LNCAP (cell line): Measurements from ENCODE around the gene TUBB2A.

Experiments used
- TF ChIP-seq, protein P1 (sequence below): fragments of 450-650 bp; IDR thresholded peaks from 2 replicates; pipeline ENCODE4 v1.5.1; 2017; ENCODE audit warnings: mild to moderate bottlenecking

Gene TUBB2A

DNA sequence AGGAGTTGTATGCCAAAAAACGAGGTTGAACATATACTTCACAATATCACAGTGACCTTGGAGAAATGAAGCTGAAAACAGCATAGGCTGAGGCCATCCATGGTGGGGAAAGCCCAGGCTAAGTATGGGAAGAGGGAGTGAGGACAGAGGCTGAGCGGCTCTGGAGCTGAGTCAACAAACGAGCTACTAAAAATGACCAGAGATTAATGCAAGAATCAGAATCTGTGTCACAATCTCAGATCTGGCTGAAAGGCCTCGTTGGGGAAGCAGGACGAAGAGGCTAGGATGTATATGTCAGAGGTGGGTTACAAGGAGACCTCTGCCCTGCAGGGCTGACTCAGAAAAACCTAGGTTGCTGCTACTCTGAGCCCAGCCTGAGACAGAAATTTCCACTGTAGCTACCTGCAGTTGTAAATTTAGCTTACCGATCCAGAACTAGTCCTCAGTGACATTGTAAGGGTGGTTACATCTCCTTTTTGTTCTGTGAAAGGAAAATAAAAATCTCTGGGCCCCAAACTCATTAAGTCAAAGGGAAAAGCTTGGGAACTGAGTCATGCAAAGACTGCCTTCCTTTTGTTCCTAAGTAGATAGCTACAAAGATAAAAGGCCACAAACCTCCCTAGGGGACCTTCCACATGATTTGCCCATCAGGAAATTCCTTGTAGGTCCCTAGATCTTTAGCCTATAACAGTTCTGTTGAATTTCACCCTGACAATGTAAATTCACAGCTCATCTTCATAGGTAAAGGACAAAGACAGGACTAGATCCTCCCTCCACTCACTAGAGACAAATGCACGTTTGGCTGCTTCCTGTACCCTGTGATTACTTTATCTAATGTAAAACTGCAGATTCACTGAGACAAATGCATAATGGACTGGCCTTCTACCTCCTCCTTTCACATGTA, 8.5 kb upstream of the TUBB2A start:
- TF ChIP-seq, protein P1, sequence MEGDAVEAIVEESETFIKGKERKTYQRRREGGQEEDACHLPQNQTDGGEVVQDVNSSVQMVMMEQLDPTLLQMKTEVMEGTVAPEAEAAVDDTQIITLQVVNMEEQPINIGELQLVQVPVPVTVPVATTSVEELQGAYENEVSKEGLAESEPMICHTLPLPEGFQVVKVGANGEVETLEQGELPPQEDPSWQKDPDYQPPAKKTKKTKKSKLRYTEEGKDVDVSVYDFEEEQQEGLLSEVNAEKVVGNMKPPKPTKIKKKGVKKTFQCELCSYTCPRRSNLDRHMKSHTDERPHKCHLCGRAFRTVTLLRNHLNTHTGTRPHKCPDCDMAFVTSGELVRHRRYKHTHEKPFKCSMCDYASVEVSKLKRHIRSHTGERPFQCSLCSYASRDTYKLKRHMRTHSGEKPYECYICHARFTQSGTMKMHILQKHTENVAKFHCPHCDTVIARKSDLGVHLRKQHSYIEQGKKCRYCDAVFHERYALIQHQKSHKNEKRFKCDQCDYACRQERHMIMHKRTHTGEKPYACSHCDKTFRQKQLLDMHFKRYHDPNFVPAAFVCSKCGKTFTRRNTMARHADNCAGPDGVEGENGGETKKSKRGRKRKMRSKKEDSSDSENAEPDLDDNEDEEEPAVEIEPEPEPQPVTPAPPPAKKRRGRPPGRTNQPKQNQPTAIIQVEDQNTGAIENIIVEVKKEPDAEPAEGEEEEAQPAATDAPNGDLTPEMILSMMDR = no peak

DNA sequence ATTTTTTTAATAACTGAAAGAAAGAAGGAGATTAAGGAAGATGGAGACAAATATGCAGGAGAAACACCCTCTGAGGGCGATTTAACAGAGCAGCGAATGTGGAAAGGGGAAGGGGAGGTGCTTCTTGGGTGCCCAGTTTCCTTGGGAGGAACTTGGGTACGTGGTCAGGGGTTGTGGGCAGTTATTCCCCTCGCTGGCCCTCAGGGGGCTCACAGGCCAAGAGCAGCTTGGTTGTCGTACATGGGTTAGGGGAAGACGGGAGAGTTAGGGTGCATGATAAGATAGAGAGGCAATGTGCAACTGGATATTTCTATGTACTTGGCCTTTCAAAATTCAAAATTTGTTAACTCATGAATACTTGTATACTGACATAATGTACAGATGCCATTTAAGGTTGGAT, 7.0 kb upstream of the TUBB2A start:
- TF ChIP-seq, protein P1 = no peak

DNA sequence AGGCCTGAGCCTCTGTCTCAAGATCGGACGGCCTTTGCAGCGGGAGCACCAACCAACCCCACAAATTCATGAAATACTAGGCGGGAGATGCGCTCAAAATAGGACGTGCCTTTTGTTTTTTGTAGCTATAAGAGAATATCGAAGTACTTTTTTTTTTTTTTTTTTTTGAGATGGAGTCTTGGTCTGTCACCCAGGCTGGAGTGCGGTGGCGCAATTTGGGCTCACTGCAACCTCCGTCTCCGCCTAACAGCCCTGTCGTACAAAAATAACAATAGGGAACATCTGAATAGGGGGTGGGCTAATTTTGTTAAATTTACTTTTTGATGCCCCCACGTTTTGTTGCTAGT, 5.9 kb upstream of the TUBB2A start:
- TF ChIP-seq, protein P1 = no peak

DNA sequence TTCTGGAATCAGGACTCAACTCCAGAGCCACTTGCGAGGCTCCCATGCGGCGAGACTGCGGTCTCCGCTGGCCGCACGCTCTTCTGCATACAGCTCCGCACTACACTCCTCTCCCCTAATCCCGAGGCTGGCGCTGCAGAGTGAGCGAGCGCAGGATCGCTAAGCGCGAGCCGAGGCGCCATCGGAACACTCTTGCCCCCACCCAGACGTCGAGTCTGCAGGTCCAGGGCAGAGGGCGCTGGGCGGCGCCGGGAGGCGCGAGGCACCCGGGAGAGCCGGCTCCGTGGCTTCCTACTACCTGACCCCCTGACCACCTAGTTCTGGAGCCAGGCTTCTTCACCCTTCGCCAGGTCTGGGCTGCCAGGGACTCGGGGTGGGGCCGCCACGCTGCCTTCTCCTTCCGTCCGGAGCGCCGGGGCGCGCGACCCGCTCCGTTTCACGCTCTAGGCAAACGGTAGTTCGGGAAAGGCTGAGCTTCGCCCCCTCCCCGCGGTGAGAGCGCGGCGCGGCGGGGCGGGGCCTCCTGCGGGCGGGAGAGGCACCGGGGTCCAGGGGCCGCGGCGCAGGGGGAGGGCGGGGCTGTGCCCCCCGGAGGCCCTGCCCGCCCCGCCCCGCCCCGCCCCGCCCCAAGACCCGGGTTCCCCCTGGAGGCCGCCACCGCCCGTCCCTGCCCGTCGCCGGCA, 5.4 kb upstream of the TUBB2A start:
- TF ChIP-seq, protein P1 = no peak

DNA sequence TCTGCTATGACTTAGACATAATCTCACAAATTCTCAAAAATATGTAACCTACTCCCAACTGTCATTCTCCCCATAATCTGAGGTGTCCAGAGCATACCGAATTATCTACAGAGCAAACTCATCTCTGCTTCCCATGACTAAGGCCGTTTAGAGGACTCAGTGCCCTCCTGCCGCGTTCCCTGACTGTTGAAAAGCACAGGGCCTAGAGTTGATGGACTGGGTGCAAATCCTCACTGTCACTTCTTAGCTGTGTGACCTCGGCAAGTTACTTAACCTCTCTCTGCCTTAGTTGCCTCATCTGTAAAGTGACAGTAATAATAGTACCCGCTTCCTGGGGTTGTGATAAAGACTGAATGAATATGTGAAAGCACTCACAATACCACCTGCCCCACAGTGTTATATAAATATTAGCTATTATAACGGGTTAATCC, 4.7 kb upstream of the TUBB2A start:
- TF ChIP-seq, protein P1 = no peak

DNA sequence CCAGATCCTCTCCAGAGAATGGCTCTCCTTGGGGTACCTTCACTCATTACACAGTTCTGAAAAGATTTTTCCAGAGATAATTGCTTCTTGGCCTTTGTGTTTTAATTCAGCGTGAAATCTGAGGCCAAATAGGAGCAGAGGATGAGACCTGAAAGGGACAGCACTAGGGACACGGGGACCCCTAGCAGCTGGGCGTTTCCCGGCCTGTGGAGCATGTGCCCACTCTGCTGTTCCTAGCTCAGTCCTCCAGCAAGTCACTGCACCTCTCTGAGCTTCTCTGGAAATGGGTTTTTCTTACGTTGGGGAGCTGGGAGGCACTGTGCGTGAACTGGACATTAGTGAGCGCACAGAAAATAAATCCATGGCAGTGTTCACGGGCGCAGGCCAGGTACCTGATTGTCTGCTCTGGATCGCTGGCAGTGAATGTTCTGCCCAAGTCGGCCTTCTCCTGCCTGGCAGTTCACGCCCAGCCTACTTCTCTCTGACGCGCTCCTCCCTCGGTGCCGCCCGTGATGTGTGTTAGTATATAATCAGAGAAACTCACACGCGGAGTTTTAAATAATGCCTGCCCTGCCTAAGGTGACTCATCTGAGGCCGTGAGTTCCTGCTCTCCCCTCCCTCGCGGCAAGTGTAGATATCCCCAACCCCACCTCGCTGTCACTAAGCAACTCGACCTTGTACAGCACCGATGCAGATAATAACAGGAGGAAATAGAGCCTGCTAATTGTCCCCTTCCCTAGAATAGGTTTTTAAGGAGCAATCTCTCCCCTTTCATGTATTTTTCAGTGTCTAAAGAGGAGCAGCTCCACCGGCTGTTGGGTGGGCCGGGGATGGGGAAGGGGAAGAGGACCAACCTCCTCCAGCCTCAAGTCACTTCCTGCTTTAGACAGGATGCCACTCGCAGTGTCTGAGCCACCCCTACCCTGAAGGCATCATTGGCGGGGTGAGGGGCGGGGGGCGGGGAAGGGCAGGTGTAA, 2.7 kb upstream of the TUBB2A start:
- TF ChIP-seq, protein P1 = no peak

DNA sequence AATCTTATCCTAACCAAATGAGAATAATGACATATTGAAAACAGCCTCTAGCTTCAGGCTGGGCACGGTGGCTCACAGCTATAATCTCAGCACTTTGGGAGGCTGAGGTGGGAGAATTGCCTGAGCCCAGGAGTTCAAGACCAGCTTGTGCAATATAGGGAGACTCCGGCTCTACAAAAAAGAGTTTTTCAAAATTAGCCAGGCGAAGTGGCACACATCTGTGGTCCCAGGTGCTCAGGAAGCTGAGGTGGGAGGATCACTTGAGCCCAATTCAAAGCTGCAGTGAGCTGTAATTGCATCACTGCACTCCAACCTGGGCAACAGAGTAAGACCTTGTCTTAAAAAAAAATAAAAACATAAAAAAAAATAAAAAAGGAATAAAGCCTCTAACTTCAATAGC, 4.7 kb downstream of the TUBB2A start:
- TF ChIP-seq, protein P1 = no peak
